Umbilical cord (tissue), 2 donors: ENCODE data around the gene AHSP. TPM values are rescaled to one million over a fixed set of nuclear protein-coding genes. Genes with fewer than 3 reads are reported as not detected.
"Not testable (repeated sequence)": the region's sequence is repeated elsewhere in the genome, so short reads cannot be mapped to it uniquely, and the experiment has no call there.

Source experiments
- DNase-seq: peaks from one replicate; pipeline ENCODE4 v3.0.0-alpha.2; 2015; ENCODE audit warnings: low spot score
- total RNA-seq: library from RNA; depleted of rRNA; stranded (reverse); fragments of >200 nt; gene quantifications from one replicate; pipeline ENCODE4 v1.2.3, GENCODE V29; 2014; ENCODE audit warnings: low replicate concordance; ENCODE audit not compliant: insufficient read depth

AHSP gene
- 61.6 TPM for total RNA-seq

- no peak for DNase-seq
These were observed at the start of gene AHSP for GRCh38 chr16:31527734-31528274. TSS of gene AHSP (plus strand) at chr16:31527900. CDS start at chr16:31528140, 240 bp downstream.

DNA sequence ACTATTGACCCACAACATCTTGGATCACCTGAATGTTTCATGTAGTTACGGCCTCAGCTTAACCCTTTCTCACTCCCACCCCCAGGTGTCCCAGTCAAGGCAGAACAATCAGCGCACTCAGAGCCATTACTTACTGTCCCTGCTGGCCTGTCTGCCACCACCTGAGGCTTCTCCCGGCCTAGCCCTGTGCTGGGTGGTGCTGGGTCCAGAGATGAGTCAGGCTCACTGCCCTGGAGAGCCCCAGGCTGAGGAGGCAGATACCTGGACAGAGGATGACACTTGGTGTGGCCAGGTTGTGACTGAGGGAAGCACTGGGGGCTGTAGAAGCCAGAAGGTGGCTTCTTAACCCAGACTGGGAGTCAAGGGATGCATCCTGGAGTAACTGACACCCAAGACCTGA, 48.7 kb upstream of the AHSP start:
- no peak for DNase-seq

- DNase-seq, result no peak
These were observed 47.9 kb upstream of the AHSP start for GRCh38 chr16:31479751-31480150.

DNA sequence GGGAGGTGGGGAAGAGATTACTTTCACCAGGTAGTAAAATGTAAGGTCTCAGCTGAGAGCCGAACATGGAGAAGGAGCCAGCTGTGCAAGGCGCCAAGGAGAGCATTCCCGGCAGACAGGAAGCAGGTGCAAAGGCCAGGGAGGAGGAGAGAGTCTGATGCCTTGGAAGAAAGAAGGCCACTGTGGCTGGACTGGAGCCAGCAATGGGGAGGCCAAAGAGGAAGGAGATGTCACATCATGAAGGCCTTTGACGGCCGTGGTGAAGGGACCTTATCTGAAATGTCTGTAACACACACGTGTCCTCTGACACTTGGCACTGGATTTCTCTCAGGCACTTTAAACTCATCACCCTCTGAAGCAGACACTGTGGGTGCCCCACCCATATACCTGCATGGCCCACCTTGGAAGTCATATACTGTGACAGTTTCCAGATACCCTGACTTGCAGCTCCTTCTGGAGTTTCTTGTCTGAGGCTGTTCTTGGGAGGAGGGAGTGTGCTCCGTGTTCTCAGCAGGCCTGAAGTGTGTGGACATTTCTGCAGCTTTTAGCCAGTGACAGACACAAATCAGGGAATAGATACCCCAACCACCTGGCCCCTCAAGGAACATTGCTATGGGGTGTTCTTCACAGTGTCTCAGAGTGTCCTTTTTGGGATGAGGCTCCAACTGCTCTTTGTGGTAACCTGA, 46.7 kb upstream of the AHSP start:
- DNase-seq, result no peak

DNA sequence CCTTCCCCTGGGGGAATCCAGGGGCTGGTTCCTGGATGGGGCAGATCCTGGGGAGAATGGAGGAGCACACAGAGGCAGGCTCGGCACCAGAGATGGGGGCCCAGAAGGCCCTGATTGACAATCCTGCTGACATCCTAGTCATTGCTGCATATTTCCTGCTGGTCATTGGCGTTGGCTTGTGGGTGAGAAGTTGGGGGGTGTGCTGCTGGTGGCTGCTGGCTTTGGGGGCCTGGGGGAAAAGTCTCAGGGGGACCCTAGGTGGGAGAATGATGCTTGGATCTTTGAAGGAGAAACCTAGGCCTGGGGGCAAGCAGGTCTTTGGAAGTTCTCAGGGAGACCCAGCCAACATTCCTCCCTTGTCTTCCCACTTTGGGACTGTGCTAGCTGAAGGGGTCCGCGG, 44.6 kb upstream of the AHSP start, which contains the start of gene SLC5A2:
SLC5A2 (plus strand) TSS at position 43 of the 400 bp plus-strand sequence; CDS start at position 57, 14 bp downstream.
- DNase-seq, result no peak

GRCh38 chr16:31484048-31484447, 43.7 kb upstream of the AHSP start:
- DNase-seq, result not testable (repeated sequence)

GRCh38 chr16:31484491-31485171, 43.1 kb upstream of the AHSP start:
- DNase-seq, result no peak

- DNase-seq, result no peak
These were observed 42.1 kb upstream of the AHSP start for GRCh38 chr16:31485571-31485970.

DNA sequence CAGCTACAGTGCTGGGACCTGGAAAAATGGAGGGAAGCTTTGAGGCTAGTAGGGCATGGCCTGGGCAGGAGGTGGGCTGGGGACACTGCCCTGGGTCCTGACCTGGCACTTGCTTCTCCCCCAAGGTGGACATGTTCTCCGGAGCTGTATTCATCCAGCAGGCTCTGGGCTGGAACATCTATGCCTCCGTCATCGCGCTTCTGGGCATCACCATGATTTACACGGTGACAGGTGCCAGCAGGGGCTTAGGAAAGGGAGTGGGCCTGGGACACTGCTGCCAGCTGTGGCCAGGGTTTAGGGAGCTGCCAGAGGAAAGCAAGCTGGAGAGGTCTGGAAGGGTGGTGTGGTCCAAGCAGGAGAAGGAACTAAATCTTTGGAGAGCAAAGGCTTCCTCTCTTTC, 41.7 kb upstream of the AHSP start:
- DNase-seq, result no peak

- DNase-seq, result no peak
These were observed 40.5 kb upstream of the AHSP start for GRCh38 chr16:31487071-31487719.

DNA sequence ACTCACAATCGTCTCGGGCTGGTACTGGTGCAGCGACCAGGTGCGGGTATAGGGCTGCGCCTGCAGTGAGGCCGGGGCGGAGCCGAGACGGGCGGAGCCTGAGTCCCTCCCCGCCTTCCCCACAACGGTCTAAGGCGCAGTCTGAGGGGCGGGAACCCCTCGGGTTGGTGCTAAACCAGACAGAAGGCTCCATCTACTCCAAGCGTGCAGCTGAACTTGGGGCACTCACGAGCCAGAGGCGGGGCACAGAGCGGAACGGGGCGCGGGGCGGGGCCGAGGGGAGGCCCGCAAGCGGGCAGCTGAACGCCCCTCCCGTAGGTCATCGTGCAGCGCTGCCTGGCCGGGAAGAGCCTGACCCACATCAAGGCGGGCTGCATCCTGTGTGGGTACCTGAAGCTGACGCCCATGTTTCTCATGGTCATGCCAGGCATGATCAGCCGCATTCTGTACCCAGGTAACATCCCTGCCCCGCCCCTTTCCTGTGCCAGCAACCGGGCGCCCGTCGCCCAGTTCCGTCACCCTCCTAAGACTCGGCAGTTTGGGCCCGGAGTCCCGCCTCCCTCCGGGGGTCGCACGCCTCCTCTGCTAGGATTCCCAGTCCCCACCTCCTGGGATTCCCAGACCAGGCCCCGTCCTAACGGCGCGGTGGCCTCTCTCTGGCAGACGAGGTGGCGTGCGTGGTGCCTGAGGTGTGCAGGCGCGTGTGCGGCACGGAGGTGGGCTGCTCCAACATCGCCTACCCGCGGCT, 39.8 kb upstream of the AHSP start:
- DNase-seq, result peak; percentile 63

GRCh38 chr16:31488468-31489297, 39.0 kb upstream of the AHSP start:
- DNase-seq, result no peak

DNA sequence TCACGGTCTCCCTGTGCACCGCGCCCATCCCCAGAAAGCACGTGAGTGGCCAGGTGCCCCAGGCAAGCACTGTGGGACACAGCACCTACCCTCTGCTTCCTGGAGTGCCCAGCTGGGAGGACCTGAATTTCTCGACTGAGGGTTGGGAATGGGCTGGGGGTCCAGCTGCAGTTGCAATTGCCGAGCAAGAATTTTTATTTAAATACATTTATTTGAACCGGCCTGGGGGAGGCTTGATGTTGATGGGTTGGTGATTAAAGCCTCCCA, 38.5 kb upstream of the AHSP start:
- no peak for DNase-seq

DNA sequence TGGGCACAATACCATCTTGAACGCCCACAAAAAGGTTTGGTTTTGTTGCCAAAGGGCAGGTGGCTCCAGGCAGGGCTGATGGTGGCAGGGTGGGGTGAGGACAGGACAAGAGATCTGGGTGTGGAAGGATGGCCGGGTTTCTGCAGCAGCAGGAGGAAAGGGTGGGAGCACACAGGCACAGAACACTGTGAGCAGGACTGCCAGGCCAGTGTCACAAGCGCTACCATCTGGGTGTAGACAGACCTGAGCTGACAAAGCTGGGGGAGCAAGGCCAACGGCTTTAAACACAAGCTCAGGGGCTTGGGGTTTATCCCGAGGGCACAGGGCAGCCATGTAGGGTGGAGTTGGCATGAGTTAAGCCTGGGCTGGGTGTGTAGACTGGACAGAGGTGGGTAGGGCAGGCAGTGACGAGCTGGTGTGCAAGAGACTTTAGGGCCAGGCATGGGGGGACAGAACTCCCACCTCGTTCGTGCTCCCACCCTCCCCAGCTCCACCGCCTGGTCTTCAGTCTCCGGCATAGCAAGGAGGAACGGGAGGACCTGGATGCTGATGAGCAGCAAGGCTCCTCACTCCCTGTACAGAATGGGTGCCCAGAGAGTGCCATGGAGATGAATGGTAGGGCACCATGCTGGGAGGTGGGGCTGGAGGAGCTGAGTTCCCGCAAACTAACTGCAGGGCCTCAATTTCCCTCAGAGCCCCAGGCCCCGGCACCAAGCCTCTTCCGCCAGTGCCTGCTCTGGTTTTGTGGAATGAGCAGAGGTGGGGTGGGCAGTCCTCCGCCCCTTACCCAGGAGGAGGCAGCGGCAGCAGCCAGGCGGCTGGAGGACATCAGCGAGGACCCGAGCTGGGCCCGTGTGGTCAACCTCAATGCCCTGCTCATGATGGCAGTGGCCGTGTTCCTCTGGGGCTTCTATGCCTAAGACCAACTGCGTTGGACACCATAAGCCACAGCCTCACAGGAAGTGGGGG, 37.8 kb upstream of the AHSP start:
- DNase-seq, result no peak

DNA sequence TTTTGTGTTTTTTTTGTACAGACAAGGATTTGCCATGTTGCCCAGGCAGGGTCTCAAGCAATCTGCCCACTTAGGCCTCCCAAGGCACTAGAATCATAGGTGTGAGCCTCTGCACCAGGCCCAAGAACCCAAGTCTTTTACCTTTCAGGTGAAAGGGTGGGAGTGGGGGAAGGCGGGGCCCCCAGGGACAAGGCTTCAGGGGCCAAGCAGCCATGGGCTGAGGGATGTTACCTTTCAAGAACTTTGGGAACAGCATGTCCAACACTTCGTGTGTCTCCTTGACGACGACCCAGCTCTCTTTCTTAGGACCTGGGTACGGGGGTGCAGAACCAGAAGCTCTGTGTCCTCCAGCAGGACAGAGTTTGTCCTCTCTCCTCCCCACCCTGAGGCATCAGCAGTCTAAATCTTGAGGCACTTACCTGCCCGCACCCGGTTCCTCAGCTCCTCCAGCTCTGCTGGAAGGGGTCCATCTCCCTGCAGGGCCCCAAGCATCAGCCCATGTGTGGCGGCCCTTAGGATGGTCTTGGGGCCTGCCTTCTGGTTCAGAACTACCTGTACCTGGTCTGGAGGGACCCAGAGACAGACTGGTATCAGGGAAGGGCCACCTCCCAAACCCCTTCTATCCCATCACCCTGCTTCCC, 35.8 kb upstream of the AHSP start:
- DNase-seq, result no peak

- DNase-seq, result no peak
These were observed 34.1 kb upstream of the AHSP start for GRCh38 chr16:31493506-31494125.

DNA sequence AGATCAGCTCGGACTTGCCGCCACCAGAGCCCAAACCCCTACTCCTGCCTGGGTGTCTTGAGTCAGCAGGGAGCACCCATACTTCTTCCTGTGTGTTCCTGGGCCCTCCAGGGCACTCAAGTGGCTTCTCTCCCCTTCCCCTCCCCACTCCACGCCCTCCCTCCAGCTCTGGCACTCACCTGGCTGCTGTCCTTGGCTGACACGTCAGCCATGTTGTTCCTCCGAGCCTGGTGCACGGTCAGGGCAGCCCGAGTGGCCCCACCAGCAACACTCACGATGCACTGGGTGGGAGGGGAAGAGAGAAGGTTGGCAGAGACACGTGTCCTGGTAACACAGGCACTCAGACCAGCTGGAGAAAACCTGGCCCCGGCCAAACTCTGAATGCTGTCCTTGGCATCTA, 31.0 kb upstream of the AHSP start:
- DNase-seq, result no peak

- DNase-seq, result no peak
These were observed 29.2 kb upstream of the AHSP start for GRCh38 chr16:31498493-31498892.

DNA sequence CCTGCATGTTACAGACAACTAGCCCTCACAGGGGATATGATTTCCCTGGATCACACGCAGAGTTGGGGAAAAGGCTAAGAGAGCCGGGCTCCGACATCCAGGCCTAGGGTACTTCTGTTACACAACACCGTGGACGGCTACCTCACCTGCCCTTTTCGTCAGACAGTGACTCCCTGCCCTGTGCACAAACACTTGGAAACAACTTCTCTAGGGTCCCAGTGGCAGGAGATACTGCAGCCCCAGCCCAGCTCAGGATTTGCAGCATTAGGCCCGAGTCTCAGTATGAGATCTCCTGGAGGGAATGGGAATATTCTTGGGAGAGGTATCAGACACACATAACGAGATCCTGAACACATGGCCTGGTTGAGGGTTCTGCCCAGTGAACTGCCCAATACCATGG, 27.8 kb upstream of the AHSP start:
- no peak for DNase-seq
